NOMO-1 treated with DMSO at 0.1 percent for 48 hours (cell line): ENCODE results near the gene RAB23.

Experiments
- DNase-seq: peaks from one replicate; lab custom pipeline; 2025; ENCODE audit not compliant: unreplicated experiment; lab: John Stamatoyannopoulos, UW

The RAB23 gene

DNA sequence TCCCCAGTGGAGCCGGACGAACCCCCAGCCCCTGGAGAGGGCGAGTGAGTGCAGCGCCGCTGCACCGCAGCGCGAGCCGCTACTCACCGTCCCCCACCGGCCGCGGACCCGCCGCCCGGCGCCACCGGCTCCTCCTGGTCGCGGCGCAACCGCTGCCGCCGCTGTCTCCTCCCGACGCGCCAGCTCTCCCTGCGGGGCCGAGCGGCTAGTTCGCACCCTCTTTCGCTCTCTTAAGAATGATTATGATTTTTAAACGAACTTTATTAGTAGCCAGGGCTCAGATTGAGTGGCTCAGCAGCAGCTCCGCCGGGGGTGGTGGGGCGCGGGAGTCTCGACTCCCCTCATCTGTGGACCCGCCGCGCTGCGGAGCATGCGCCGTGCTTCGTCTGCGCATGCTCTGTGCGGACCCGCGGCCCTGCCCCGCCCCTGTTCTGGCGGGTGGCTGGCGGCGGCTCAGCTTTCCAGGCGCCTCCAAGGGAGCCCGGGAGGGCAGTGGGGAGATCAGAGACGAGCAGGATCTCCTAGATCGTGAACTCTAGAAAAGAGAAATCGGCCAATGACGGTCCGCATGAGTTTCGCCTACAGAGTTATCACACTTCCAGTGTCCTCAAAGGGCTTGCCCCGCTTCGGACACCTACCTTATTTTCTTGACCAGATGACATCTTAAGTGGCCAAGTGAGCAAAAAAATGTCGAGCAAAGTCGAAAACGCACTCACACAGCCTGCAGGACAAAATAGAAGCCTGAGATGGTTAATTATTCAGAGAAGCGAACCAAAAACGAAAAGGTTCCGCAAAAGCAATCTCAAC, at the start of gene RAB23:
TSS of gene RAB23 (minus strand) at position 372 of the 807 bp plus-strand sequence. CDS start 11,927 bp downstream, outside the sequence.
- DNase-seq, result peak; percentile 53

GRCh38 chr6:57268294-57268640, 46.2 kb upstream of the RAB23 start:
- no peak for DNase-seq

DNA sequence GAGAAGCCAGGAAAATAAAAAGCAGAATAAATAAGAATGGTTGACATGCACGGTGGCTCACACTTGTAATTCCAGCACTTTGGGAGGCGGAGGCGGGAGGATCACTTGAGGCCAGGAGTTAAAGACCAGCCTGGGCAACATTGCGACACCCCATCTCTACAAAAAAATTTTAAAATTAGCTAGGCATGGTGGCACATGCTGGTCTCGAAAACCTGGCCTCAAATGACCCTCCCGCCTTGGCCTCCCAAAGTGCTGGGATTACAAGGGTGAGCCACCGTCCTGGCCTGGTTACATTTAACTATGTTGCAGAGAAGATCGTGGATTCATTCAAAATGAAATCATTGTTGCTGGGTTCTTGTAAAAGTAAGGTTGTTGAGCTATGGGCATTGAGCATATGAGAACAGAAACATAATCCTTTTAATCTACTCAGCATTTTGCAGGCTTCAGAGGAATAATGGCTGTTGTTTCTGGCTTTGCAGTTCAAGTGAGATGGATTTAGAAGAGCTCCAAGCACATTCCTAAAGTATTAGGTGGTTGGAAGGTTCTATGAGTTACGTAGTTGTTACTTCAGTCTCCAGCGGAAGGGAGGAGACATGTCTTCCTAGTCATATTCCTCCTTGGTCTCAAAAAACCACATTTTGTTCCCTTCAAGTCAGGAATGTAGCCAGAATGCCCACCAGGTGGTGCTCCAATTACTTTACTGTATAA, 45.6 kb upstream of the RAB23 start:
- peak; percentile 4 for DNase-seq

DNA sequence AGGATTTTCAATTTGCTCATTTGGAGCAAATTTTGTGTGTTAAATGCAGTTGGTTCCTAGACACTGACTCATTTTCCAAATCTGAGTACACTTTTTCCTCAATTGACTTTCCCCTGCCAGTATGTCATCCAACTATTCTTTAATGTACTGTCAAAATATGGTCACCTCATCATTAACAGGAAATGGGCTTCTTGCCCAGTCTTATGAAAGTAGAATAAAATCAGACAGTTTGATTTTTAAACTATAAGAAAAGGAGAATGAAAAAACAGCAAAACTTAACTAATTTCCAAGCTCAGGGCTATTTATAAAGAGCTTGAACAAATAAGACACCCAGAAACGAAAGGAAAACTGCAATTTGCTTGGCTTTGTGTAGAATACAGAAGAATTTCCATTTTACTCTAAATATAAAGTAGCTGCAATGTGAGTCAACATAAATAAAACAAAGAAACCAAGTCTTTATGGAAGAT, 43.7 kb upstream of the RAB23 start:
- DNase-seq, result no peak

- no peak for DNase-seq
Observed at GRCh38 chr6:57263739-57264138, 41.6 kb upstream of the RAB23 start.

DNA sequence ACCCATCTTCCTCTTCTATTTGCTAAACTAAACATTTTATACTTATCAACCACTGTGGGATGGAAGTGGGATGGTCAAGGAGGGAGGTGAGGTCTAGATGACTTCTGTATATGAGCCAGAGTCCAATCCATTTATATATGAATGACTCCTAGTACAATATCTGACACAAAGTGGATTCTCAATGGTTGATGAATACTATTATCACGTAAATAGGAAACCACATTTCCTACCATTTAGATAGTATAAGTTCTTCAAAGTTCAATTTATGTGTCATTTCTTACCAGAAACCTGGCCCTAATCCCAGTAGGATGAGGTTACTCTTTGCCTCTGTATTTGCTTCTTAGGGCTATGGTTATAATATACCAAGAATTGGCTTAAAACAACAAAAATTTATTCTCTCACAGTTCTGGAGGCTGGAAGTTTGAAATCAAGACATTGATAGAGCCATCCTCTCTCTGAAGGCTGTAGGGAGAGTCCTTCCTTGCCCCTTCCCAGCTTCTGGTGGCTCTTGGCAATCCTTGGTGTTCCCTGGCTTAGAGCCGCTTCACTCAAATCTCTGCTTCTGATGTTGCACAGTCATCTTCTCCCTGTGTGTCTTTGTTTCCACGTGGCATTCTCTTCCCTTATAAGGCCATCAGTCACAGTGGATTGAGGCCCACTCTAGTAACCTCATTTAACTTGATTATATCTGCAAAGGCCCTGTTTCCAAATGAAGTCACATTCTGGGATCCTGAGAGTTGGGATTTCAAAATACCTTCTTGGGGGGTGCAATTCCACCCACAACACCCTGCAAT, 41.0 kb upstream of the RAB23 start:
- no peak for DNase-seq

- no peak for DNase-seq
Observed at GRCh38 chr6:57262488-57262887, 40.4 kb upstream of the RAB23 start.

DNA sequence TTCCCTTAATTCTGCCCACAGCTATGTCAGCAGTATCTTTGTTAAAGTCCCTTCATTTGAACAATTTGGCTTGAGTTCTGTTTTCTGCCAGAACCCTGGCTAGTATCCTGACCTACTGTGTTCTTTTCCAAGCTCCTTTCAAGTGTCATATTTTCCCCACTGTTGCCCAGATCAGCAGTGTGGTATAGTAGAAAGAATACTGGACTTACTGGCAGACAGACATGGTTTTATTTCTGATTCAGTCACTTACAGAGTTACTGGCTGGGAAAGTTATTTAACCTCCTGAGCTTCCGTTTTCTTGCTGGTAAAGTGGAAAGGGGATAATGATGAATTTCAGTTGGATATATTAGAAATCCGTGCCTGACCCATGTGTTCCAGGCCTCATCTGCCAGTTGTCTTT, 39.8 kb upstream of the RAB23 start:
- no peak for DNase-seq

DNA sequence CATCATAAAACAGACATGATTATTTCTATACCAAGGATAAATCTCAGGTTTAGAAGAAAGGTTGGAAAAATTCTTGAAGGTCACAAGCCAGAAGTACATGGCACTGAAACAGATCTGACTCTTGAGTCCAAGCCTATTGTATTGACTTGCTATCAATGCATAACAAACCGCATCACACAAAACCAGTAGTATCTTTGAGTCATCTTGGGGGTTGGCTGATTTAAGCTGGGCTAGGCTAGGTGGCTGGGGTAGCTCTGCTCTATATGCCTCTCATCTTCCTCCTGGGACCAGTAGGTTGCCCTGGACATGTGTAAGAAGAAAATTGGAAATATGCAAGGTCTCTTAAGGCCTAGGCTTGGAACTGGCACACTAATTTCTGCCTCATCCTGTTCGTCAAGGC, 37.0 kb upstream of the RAB23 start:
- no peak for DNase-seq

- no peak for DNase-seq
Observed at GRCh38 chr6:57257911-57258541, 35.9 kb upstream of the RAB23 start.

- DNase-seq, result no peak
Observed at GRCh38 chr6:57256541-57256940, 34.4 kb upstream of the RAB23 start.

DNA sequence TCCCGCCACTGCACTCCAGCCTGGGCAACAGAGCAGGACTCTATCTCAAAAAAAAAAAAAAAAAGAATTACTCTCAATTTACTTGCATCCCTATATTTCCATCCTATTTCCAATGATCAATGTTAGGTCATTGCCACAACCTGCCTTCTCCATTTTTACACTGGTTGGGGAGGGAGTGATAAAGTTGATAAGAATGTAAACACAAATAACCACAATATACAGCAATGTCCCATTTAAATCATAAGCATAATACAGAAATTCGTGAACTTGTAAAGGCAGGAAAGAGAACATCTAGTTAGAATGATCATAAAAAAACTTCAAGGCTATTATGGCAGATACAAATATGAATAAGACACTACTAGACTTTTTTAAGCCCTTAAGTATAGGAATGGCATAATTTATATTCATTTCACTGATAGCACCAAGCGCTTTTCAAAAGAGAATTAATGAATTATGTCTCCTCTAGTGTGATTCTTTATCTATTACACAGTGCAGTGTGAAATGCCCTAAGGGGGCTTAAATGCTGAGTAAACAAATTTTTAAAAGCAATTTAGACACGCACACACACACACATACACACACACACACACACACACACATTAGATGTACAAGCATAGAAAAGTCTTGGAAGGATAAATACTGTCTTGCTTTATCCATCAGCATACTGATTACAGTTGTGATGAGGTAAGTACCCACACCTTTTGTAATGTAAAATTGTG, 33.5 kb upstream of the RAB23 start:
- no peak for DNase-seq

GRCh38 chr6:57254055-57254717, 32.1 kb upstream of the RAB23 start:
- no peak for DNase-seq

- DNase-seq, result no peak
Observed at GRCh38 chr6:57252975-57253374, 30.9 kb upstream of the RAB23 start.

DNA sequence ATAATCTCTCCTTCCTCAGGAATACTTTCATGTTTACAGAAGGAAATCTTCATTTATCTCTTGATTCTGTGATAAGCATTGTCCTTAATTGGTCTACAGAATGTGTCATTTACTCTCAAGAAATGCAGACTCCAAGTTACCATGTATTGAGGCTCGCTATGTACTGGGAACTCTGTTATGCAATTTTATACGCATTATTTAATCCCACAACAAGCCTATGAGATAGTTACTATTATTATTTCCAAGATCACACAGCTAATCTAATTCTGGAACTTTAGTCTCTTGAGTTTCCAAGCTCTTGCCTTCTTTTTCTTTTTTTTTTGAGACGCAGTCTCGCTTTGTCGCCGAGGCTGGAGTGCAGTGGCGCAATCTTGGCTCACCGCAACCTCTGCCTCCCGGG, 30.0 kb upstream of the RAB23 start:
- DNase-seq, result no peak

DNA sequence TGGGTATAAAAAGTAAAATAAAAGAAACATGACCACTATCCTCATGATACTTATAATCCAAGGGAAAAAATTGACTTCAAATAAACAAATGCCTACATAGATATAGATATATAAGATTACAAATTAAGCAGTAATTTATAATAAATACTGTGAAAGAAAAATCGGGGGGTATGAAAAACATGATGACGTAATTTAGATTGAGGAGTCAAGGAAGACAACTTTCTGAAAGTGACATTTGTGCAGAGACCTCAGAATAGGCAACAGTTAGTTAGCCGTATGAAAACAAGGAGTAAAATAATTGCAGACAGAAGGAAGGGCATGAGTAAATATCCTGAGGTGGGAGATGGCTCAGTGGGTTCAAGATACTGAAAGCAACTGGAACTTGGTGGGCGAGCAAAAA, 28.2 kb upstream of the RAB23 start:
- no peak for DNase-seq

GRCh38 chr6:57248311-57248895, 26.3 kb upstream of the RAB23 start:
- no peak for DNase-seq

GRCh38 chr6:57247603-57248002, 25.5 kb upstream of the RAB23 start:
- DNase-seq, result no peak

DNA sequence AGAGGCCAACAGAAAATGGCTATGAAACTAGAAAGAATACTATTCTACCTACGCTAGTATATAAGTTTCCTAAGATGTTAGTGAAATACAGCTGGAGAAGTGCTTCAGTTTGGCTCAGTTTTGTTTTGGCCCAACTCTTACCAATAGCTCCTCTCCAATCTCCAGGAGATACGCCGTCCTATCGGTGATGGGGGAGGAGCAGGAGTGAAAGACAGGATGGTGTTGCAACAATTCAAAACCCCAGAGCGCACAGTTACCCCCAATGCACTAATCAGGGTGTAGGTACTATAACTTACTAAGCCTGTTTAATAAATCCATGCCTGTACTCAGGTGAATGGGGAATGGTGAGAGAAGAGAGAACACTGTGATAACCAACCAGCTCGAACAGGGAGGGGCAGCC, 24.2 kb upstream of the RAB23 start:
- no peak for DNase-seq

DNA sequence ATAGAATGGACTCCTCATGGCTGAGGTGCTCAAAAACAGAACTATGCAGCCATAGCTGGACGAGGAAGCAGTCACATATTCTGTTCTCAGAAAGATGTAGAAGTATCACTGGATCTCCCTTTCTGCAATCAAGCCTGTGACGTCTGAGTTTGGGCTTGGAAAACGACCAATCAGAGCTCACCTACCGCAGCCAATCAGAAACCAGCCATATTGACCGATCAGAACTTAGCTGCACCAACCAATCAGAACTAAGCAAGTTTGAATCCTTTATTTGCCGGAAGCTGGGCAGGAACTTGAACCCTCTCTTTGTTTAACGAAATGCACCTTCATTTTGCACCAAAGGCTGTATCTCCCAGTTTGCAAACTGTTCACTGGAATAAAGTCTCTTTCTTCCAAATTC, 21.8 kb upstream of the RAB23 start:
- no peak for DNase-seq
